HTR-8/SVneo (cell line): ENCODE results near the gene TAS2R20.

Experiments
- DNase-seq: peaks from one replicate; pipeline ENCODE4 v3.0.0; 2011; ENCODE audit warnings: low spot score, mixed read lengths; ENCODE audit not compliant: insufficient read length
- FAIRE-seq: peaks from 2 replicates; lab custom pipeline; 2011; peaks lifted over from hg19 to GRCh38; lab: Jason Lieb, UNC

TAS2R20 gene

GRCh38 chr12:10965476-10965875 lies 32.6 kb downstream of the TAS2R20 start:
- no peak for DNase-seq
- FAIRE-seq = no peak

- no peak for FAIRE-seq
- no peak for DNase-seq
Measured at GRCh38 chr12:10960211-10960610, 37.9 kb downstream of the TAS2R20 start.

- DNase-seq (no peak), FAIRE-seq (peak; percentile 28)
Measured at GRCh38 chr12:10959804-10960203, 38.3 kb downstream of the TAS2R20 start.

GRCh38 chr12:10957741-10958140 lies 40.4 kb downstream of the TAS2R20 start:
- FAIRE-seq (no peak), DNase-seq (no peak)

- FAIRE-seq (no peak), DNase-seq (no peak)
Measured at GRCh38 chr12:10956085-10956484, 42.0 kb downstream of the TAS2R20 start.

- no peak for FAIRE-seq
Measured at GRCh38 chr12:10952645-10953044, 45.5 kb downstream of the TAS2R20 start.

More at GRCh38 chr12:10952645-10953044, 45.5 kb downstream of the TAS2R20 start:
- DNase-seq = no peak
